Ishikawa (cell line): ENCODE results near the gene CALN1.

ENCODE experiments used
- CEBPB ChIP-seq: IDR thresholded peaks from 2 replicates; pipeline ENCODE4 v1.6.1; 2012
- CREB1 ChIP-seq: IDR thresholded peaks from 2 replicates; pipeline ENCODE4 v1.6.1; 2012; ENCODE audit warnings: low read depth
- EGR1 ChIP-seq: IDR thresholded peaks from 2 replicates; pipeline ENCODE4 v1.6.1; 2012
- EP300 ChIP-seq: IDR thresholded peaks from 2 replicates; pipeline ENCODE4 v1.6.1; 2012; ENCODE audit warnings: borderline replicate concordance
- FOXM1 ChIP-seq: IDR thresholded peaks from 2 replicates; pipeline ENCODE4 v1.6.1; 2012; ENCODE audit warnings: low read depth, borderline replicate concordance
- NFIC ChIP-seq: IDR thresholded peaks from 2 replicates; pipeline ENCODE4 v1.6.1; 2012
- RAD21 ChIP-seq: IDR thresholded peaks from 2 replicates; pipeline ENCODE4 v1.6.1; 2012; ENCODE audit warnings: low read depth
- TAF1 ChIP-seq: IDR thresholded peaks from 2 replicates; pipeline ENCODE4 v1.6.1; 2012; ENCODE audit warnings: low read depth, mild to moderate bottlenecking
- TCF12 ChIP-seq: IDR thresholded peaks from 2 replicates; pipeline ENCODE4 v1.6.1; 2012; ENCODE audit warnings: low read depth
- TEAD4 ChIP-seq: IDR thresholded peaks from 2 replicates; pipeline ENCODE4 v1.6.1; 2012
- YY1 ChIP-seq: IDR thresholded peaks from 2 replicates; pipeline ENCODE4 v1.6.1; 2012; ENCODE audit warnings: low read depth
- ZBTB7A ChIP-seq: IDR thresholded peaks from 2 replicates; pipeline ENCODE4 v1.6.1; 2012; ENCODE audit warnings: low read depth
- TF ChIP-seq, protein P1 (sequence below): IDR thresholded peaks from 2 replicates; pipeline ENCODE4 v1.6.1; 2012; ENCODE audit warnings: low read depth, mild to moderate bottlenecking
- TF ChIP-seq, protein P2 (sequence below): IDR thresholded peaks from 2 replicates; pipeline ENCODE4 v1.6.1; 2012
- TF ChIP-seq, protein P3 (sequence below): IDR thresholded peaks from 2 replicates; pipeline ENCODE4 v1.6.1; 2012

CALN1 gene

DNA sequence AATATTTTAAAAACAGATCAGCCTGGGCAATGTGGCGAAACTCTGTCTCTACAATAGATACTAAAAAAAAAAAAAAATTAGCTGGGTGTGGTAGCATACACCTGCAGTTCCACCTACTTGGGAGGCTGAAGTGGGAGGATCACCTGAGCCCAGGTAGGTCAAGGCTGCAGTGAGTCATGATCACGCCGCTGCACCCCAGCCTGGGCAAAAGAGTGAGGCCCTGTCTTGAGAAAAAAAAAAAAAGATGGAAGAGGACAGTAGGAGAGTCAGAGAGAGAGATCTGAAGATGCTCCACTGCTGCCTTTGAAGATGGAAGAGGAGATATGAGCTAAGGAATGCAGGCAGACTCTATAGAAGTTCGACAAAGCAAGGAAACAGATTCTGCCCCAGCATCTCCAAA lies 181.9 kb downstream of the CALN1 start:
- no peak for TF ChIP-seq EGR1
- no peak for TF ChIP-seq RAD21
- TF ChIP-seq CREB1 = no peak
- TF ChIP-seq ZBTB7A = no peak
- no peak for TF ChIP-seq TAF1
- TF ChIP-seq, protein P1, sequence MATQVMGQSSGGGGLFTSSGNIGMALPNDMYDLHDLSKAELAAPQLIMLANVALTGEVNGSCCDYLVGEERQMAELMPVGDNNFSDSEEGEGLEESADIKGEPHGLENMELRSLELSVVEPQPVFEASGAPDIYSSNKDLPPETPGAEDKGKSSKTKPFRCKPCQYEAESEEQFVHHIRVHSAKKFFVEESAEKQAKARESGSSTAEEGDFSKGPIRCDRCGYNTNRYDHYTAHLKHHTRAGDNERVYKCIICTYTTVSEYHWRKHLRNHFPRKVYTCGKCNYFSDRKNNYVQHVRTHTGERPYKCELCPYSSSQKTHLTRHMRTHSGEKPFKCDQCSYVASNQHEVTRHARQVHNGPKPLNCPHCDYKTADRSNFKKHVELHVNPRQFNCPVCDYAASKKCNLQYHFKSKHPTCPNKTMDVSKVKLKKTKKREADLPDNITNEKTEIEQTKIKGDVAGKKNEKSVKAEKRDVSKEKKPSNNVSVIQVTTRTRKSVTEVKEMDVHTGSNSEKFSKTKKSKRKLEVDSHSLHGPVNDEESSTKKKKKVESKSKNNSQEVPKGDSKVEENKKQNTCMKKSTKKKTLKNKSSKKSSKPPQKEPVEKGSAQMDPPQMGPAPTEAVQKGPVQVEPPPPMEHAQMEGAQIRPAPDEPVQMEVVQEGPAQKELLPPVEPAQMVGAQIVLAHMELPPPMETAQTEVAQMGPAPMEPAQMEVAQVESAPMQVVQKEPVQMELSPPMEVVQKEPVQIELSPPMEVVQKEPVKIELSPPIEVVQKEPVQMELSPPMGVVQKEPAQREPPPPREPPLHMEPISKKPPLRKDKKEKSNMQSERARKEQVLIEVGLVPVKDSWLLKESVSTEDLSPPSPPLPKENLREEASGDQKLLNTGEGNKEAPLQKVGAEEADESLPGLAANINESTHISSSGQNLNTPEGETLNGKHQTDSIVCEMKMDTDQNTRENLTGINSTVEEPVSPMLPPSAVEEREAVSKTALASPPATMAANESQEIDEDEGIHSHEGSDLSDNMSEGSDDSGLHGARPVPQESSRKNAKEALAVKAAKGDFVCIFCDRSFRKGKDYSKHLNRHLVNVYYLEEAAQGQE = no peak
- TF ChIP-seq, protein P2, sequence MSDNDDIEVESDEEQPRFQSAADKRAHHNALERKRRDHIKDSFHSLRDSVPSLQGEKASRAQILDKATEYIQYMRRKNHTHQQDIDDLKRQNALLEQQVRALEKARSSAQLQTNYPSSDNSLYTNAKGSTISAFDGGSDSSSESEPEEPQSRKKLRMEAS = no peak
- no peak for TF ChIP-seq YY1
- TF ChIP-seq CEBPB = no peak
- TF ChIP-seq TEAD4 = no peak
- TF ChIP-seq NFIC = no peak
- TF ChIP-seq EP300 = no peak
- TF ChIP-seq FOXM1 = no peak
- TF ChIP-seq, protein P3, sequence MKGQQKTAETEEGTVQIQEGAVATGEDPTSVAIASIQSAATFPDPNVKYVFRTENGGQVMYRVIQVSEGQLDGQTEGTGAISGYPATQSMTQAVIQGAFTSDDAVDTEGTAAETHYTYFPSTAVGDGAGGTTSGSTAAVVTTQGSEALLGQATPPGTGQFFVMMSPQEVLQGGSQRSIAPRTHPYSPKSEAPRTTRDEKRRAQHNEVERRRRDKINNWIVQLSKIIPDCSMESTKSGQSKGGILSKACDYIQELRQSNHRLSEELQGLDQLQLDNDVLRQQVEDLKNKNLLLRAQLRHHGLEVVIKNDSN = no peak

DNA sequence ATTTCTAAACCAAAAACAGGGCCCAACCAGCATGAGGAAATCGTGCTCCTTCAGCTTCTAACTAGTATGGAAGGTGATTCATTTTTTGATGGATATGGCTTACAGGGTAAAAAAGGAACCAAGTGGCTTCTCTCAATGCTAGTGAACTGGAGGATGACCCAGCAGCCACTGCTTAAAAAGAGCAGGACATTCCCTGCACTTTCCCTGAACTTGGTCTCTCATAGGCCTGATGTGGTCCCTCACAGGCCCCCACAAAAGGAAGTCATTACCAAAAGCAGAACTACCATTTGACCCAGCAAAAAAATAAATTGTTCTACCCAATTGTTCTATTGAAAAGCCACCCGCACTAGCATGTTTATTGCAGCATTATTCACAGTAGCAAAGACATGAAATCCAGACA lies 188.8 kb downstream of the CALN1 start:
- TF ChIP-seq CEBPB = no peak
- TF ChIP-seq ZBTB7A = no peak
- no peak for TF ChIP-seq NFIC
- TF ChIP-seq, protein P1 = no peak
- no peak for TF ChIP-seq EP300
- no peak for TF ChIP-seq TAF1
- TF ChIP-seq EGR1 = no peak
- no peak for TF ChIP-seq YY1

DNA sequence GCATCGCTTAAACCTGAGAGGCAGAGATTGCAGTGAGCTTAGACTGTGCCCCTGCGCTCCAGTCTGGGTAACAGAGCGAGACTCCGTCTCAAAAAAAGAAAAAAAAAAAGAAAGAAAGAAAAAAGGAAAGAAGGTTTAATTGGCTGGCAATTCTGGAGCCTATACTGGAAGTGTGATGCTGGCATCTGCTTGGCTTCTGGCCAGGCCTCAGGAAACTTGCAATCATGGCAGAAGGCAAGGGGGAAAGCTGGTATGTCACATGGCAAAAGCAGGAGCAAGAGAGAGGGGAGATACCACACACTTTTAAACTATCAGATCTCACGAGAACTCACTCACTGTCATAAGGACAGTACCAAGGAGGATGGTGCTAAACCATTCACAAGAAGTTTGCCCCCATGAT lies 190.0 kb downstream of the CALN1 start:
- no peak for TF ChIP-seq ZBTB7A
- no peak for TF ChIP-seq TAF1
- TF ChIP-seq TEAD4 = no peak
- TF ChIP-seq NFIC = no peak
- TF ChIP-seq, protein P3 = no peak

DNA sequence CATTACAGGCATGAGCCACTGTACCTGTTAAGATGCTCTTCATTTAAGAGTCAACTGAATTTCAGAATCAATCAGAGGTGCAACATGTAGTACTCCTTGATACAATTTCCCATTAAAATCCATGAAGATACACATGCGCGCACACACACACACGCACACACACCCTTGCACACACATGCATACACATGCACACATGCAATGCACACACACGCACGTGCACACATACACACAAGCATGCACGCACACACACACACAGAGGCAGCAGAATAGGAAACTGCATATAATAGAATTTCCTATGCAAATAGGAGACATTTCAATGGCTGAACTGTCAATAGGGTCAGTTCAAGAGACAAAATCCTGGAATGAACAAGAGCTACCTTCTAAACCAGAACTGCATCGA lies 192.6 kb downstream of the CALN1 start:
- TF ChIP-seq YY1 (no peak), ZBTB7A (no peak), CEBPB (no peak), FOXM1 (no peak), NFIC (no peak), RAD21 (no peak), CREB1 (no peak), TAF1 (no peak), TCF12 (no peak), EGR1 (no peak), TEAD4 (no peak), EP300 (no peak)
- TF ChIP-seq, protein P1 = no peak
- TF ChIP-seq, protein P3 = no peak
- TF ChIP-seq, protein P2 = no peak

DNA sequence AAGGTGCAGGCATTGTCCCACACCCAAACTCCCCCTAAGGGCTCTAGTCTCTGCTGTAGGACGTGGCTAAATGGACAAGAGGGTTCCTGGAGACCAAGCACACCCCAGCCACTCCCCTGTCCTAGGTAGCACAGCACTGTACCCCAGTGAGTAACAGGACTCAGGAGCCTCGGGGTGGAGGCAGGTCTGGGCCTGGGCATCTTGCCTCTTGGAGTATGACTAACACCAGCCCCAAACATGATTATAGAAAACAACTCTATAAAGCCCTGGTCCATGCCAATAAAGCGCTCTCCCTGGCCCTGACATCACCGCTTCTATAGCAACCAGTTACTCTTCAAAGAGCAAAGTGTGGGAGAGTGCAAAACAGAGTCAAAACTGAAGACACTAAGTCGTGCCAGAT lies 195.0 kb downstream of the CALN1 start:
- TF ChIP-seq FOXM1 (no peak), TAF1 (no peak), ZBTB7A (no peak)
- TF ChIP-seq, protein P3 = no peak
